GM18499 (cell line): ENCODE data around the gene CFDP1.

ENCODE experiments used
- ATAC-seq: cut with Tn5 transposase; IDR thresholded peaks from one replicate; pipeline ENCODE4 v1.9.1; 2021; ENCODE audit warnings: moderate number of reproducible peaks; ENCODE audit not compliant: insufficient read depth, unreplicated experiment

The CFDP1 gene

DNA sequence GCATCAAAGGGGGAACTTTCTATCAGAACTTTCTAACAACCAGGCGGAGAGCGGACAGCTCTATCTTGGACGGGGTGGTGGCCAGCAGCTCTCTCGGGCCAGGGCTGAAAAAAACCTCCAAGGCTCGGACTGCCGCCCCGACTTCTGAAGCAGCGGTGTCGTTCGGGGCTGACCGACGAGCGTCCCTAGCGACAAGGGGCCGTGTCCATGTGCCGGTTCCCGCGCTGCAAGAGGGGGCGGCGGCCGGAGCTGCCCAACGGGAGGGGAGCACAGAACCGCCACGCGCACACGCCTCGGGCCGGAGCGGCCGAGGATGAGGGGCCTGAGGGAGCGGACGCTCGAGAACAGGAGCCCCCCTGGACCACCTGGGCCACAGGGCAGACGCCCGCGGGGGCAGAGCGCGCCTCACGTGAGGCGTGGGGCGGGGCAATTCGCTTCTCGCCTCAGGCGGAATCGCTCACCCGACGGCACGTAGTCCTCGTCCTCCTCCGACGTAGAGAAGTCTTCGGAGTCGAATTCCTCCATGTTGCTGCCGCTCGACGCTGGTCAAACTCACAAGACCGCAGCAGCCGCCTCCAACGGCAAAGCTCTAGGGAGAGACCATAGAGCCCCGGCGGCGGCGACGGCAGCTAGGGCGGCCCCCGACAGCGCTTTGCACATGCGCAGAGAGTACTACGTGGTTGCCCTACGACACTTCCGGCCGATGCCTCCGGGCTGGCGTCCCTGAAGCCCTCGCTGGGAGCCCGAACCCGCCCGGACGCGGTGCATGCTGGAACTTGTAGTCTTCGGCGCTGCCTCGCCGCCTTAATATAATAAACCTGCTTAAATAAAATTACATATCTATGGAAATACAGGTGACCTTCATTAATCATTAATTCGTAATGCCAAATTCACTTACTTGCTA lies at the start of gene CFDP1:
CFDP1 (minus strand) TSS at position 676 of the 904 bp plus-strand sequence; CDS start at position 525, 151 bp downstream.
- ATAC-seq: peak; percentile 79

- no peak for ATAC-seq
Observed at GRCh38 chr16:75482434-75483205, 49.3 kb upstream of the CFDP1 start.

GRCh38 chr16:75481475-75481874 lies 48.2 kb upstream of the CFDP1 start:
- ATAC-seq: no peak

GRCh38 chr16:75479421-75479990 lies 46.2 kb upstream of the CFDP1 start:
- no peak for ATAC-seq

- ATAC-seq: no peak
Observed at GRCh38 chr16:75478480-75479345, 45.4 kb upstream of the CFDP1 start.

- ATAC-seq: no peak
Observed at GRCh38 chr16:75477680-75478473, 44.6 kb upstream of the CFDP1 start.

GRCh38 chr16:75476817-75477216 lies 43.5 kb upstream of the CFDP1 start:
- no peak for ATAC-seq

DNA sequence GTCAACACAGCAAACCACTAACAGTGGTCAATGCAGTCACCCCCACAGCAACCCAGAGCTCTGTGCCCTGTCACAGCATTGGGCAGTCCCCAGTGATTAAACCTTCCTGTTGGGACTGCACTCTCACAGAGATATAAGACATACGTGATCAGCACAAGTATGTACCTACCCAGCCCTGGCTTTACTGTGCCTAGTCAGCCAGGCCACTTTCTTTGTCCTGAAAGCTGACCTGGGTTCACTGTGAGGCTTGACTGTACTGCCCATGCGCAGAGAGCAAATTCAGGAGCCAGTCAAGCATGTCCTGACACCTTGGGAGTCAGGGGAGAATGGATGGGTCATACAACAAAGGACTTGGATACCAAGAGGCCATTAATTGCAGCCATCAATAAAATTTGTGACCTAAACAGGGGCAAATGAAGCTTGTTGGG lies 42.1 kb upstream of the CFDP1 start:
- no peak for ATAC-seq

DNA sequence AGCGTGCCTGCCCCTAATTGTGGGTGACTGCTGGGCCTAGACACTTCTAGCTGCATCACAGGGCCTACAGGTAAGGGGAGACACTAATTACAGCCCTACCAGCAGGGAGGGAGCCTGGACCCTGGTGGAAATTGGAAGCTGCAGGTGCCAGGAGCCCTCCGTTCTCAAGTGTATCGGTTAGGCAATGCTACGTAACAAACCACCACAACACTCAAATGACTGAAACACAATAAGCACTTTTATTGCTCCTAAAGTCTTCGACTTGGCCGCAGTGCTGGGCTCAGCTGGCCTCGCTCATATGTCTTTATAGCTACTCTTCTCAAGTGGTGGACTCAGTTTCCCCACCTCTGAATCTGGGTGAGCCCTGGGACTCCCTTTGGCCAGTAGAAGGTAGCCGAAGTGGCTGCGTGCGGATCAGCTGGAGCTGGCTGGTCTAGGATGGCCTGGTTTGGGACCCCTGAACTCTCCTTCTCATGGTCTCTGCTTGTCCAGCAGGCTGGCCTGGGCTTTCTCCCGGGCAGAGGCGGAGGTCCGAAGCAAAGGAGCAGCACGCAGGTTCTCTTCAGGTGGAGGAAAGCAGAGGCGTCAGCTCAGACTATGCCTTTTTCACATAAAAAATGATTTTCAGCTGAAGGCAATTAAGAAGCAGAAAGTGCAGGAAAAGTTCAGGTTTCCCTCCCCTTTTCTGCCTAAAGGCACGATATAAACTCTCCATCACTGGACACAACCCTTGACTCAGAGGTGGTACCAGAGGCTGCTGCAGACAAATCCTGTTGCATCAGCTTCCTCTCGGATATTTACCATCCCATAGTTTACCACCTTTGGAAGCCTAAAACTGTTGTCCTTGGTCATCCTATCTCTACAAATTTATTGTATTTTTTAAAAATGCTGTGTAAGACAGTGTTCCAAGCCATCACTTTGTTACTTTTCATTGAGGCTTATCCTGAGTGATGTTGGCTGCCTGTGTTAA lies 39.9 kb upstream of the CFDP1 start:
- ATAC-seq: no peak

GRCh38 chr16:75471723-75472633 lies 38.7 kb upstream of the CFDP1 start:
- ATAC-seq: no peak

- no peak for ATAC-seq
Observed at GRCh38 chr16:75466760-75467159, 33.5 kb upstream of the CFDP1 start.

- peak; percentile 66 for ATAC-seq
Observed at GRCh38 chr16:75464122-75464918, 31.0 kb upstream of the CFDP1 start, which contains the start of gene TMEM170A. TMEM170A (minus strand) TSS chr16:75464689; CDS start chr16:75464600, 89 bp downstream.

DNA sequence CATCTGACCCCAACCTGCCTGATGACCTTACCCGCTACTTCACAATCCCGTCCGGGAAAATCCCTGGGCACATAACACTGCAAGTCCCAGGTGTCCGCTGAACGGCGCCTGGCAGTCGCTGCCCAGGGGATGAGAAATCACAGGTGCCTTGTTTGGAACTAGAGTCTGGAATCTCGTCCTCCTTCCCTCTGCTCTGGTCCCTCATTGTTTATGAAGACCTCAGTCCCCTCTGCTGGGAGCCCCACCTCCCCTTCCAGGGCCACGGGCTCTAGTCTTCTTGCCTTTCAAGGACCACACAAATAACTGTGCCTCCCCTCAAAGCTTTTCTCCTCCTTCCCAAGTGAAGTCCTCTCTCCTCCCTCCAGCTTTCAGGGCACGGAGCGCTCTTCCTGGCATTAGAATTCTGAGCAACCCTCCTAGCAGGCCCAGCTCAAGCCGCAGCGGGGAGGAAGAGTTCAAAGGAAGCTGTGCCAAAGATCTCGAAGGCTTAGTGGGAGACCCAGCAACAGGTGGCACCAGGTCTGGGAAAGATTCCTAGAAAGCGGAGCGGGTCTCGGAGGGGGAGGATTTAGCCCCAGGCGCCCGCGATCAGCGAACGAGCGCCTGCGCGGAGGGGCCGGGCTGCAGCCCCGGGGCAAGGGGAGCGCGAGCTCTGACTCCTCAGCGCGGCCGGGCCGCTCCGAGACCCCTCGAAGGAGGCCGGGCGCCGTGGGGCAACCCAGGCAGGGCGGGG lies 30.3 kb upstream of the CFDP1 start:
- peak; percentile 0 for ATAC-seq

GRCh38 chr16:75462806-75463205 lies 29.5 kb upstream of the CFDP1 start:
- no peak for ATAC-seq

DNA sequence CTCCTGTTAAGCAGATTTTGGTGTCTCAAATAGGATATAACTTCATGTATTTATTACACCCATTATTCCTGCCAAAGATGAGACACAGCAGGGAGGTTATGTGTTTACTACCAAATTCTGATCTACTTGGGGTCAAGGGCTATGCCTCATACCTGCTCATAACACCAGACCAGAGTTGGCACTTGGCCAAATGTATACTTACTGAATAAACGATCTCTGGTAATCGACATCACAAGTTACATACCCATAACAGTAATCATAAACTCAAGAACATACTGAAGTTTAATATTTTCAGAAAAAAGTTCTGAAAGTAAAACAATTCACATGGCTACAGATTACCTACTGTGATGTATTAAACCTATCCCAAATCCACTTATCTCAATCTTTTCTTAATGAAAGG lies 28.3 kb upstream of the CFDP1 start:
- no peak for ATAC-seq

GRCh38 chr16:75460446-75460845 lies 27.1 kb upstream of the CFDP1 start:
- ATAC-seq: no peak
